Measurements from ENCODE around the gene COA3. TPM values are rescaled to one million over a fixed set of nuclear protein-coding genes. Genes with fewer than 3 reads are reported as not detected.

Gene COA3
- total RNA-seq, 4 donors from 2014 or later = 40.9 to 100 (median 51.8) TPM

DNA sequence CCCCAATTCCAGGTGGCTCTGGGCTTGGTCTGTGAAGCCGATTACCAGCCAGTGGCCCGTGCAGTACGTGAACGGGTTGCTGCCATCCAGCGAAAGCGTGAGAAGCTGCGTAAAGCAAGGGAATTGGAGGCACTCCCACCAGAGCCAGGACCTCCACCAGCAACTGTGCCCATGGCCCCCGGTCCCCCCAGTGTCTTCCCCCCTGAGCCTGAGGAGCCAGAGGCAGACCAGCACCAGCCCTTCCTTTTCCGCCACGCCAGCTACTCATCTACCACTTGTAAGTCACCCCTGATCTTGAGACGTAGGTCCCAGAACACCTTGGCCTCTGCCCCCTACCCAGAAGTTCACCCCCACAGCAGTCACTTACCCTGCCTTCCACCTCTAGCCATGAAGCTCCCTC lies 11.2 kb downstream of the COA3 start:
- intact Hi-C loops (cut with DNase I; ENCODE audit: low total_unique reads) = no loop called here
- no peak for DNase-seq
- Histone ChIP-seq H3K4me3 (no peak overlapping the region), H3K36me3 (no peaks in the 10 kb centered on the region), H3K9me3 (no peaks in the 10 kb centered on the region), H3K27ac (no peak overlapping the region), H3K4me1 (no peaks in the 10 kb centered on the region), H3K27me3 (peaks cover 0 to 30% of the 10 kb centered on the region in 2 donors)
- TF ChIP-seq POLR2A (IDR thresholded peaks at IDR 0.05) = no peak
- TF ChIP-seq, protein P1, sequence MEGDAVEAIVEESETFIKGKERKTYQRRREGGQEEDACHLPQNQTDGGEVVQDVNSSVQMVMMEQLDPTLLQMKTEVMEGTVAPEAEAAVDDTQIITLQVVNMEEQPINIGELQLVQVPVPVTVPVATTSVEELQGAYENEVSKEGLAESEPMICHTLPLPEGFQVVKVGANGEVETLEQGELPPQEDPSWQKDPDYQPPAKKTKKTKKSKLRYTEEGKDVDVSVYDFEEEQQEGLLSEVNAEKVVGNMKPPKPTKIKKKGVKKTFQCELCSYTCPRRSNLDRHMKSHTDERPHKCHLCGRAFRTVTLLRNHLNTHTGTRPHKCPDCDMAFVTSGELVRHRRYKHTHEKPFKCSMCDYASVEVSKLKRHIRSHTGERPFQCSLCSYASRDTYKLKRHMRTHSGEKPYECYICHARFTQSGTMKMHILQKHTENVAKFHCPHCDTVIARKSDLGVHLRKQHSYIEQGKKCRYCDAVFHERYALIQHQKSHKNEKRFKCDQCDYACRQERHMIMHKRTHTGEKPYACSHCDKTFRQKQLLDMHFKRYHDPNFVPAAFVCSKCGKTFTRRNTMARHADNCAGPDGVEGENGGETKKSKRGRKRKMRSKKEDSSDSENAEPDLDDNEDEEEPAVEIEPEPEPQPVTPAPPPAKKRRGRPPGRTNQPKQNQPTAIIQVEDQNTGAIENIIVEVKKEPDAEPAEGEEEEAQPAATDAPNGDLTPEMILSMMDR (IDR thresholded peaks at IDR 0.05) = no peak

DNA sequence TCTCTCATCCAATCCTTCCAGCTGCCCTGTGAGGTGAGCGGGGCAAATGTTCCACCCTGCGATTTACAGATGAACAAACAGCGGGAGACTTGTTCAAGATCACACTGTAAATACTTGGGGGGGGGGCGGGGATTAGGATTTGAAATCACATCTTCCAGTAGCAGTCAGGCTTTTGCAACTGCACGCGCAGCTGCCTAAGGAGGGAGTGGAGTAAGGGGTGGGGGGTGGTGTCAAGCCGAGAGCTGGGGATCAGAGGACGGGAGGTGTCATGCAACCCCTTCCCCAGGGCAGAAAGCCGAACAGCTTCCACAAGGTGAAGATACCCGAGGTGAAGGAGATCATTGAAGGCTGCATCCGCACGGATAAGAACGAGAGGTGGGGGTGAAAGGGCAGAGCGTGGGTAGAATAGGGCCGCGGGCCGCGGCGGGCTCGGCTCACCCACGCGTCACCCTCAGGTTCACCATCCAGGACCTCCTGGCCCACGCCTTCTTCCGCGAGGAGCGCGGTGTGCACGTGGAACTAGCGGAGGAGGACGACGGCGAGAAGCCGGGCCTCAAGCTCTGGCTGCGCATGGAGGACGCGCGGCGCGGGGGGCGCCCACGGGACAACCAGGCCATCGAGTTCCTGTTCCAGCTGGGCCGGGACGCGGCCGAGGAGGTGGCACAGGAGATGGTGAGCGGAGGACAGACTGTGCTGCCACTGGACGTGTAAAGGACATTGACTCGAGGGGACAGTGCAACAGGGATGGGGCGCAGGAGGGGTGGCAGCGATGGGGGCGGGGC lies 13.5 kb downstream of the COA3 start:
- intact Hi-C loops (cut with DNase I; ENCODE audit: low total_unique reads) = no loop called here
- no peaks in the 10 kb centered on the region for H3K36me3 ChIP-seq
- no peaks in the 10 kb centered on the region for H3K9me3 ChIP-seq
- no peak for DNase-seq
- no peak overlapping the region for H3K4me3 ChIP-seq
- TF ChIP-seq POLR2A (IDR thresholded peaks at IDR 0.05) = no peak
- TF ChIP-seq, protein P1 (IDR thresholded peaks at IDR 0.05) = no peak
- H3K27me3 ChIP-seq = peaks cover 13 to 42% of the 10 kb centered on the region in 2 donors
- H3K4me1 ChIP-seq = peaks cover 0 to 9% of the 10 kb centered on the region in 2 donors
- no peak overlapping the region for H3K27ac ChIP-seq

GRCh38 chr17:42784409-42784808 lies 14.1 kb downstream of the COA3 start:
- Histone ChIP-seq H3K36me3 (no peaks in the 10 kb centered on the region), H3K27me3 (peaks cover 13 to 42% of the 10 kb centered on the region in 2 donors), H3K4me1 (peaks cover 0 to 9% of the 10 kb centered on the region in 2 donors), H3K4me3 (no peak overlapping the region), H3K9me3 (no peaks in the 10 kb centered on the region), H3K27ac (no peak overlapping the region)
- intact Hi-C loops (cut with DNase I; ENCODE audit: low total_unique reads) = no loop called here
- no peak for TF ChIP-seq POLR2A (IDR thresholded peaks at IDR 0.05)
- TF ChIP-seq, protein P1 (IDR thresholded peaks at IDR 0.05) = no peak
- no peak for DNase-seq

- Histone ChIP-seq H3K4me1 (peaks cover 0 to 9% of the 10 kb centered on the region in 2 donors), H3K36me3 (no peaks in the 10 kb centered on the region), H3K4me3 (no peak overlapping the region), H3K27me3 (peaks cover 13 to 42% of the 10 kb centered on the region in 2 donors), H3K9me3 (no peaks in the 10 kb centered on the region), H3K27ac (no peak overlapping the region)
- TF ChIP-seq, protein P1 (IDR thresholded peaks at IDR 0.05) = no peak
- no peak for TF ChIP-seq POLR2A (IDR thresholded peaks at IDR 0.05)
- no peak for DNase-seq
- intact Hi-C loops (cut with DNase I; ENCODE audit: low total_unique reads) = no loop called here
Measured at GRCh38 chr17:42783791-42784138, 14.7 kb downstream of the COA3 start.

DNA sequence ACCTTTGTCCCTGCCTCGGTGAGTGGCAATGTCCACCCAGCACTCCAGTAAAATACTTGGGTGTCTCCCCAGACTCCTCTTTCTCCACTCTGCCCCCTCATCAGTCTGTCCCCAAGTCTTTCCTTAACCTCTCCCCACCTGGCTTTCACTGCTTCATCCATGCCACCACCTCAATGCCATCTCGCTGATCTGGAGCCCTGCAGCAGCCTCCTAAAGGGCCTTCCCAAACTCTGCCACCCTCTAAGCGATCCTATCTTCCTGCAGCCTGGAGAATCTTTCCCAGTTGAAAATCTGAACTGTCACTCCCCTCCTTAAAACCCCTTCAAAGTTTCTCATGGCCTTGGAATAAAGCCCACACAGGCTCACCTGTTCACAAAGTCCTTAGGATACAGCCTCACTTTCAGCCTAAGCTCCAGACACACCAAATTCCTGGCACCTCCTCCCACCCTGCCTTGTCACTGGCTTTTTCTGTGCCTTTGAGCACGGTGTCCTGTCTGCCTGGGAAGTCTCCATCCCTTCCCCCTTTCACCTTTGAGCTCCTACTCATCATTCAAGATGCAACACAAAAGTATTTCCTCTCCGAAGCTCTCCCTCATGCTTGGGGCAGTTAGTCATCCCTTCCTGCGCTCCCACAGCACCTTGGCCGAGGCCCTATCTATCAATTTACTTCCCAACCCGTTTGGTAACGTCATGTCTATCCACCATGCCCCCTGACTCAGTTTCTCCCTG lies 15.3 kb downstream of the COA3 start:
- Histone ChIP-seq H3K27ac (no peak overlapping the region), H3K4me3 (no peak overlapping the region), H3K36me3 (no peaks in the 10 kb centered on the region), H3K9me3 (no peaks in the 10 kb centered on the region), H3K4me1 (peaks cover 0 to 9% of the 10 kb centered on the region in 2 donors), H3K27me3 (peaks cover 13 to 42% of the 10 kb centered on the region in 2 donors)
- intact Hi-C loops (cut with DNase I; ENCODE audit: low total_unique reads) = no loop called here
- no peak for DNase-seq
- TF ChIP-seq, protein P1 (IDR thresholded peaks at IDR 0.05) = no peak
- no peak for TF ChIP-seq POLR2A (IDR thresholded peaks at IDR 0.05)

Measured in uterus (tissue), 4 donors.